Panc1 (cell line): ENCODE results near the gene CAMKMT. TPM values are rescaled to one million over a fixed set of nuclear protein-coding genes. Genes with fewer than 3 reads are reported as not detected.

ENCODE experiments used
- ATAC-seq: fragments of 200-7000 bp; cut with Tn5 transposase; 2 replicates; pipeline ENCODE4 v1.9.1; 2020; ENCODE audit warnings: mild to moderate bottlenecking, moderate library complexity
- BruUV-seq: library from RNA; stranded (reverse); fragments of 400-500 nt; replicated peaks from 2 replicates; lab custom pipeline; 2021; lab: Mats Ljungman, UMichigan
- CTCF ChIA-PET: fragments of 300-600 bp; sonication (Branson Sonifier 250); formaldehyde crosslinking; loops from one replicate; lab custom pipeline; 2022; ENCODE audit warnings: antibody characterized with exemption; lab: Charles Lee
- POLR2A ChIA-PET: fragments of 300-600 bp; sonication (Branson Sonifier 250); formaldehyde crosslinking; loops from one replicate; lab custom pipeline; 2022; ENCODE audit warnings: antibody characterized with exemption; lab: Charles Lee
- DNase-seq: peaks from one replicate; pipeline ENCODE4 v3.0.0-alpha.2; 2010; ENCODE audit warnings: low read depth, low spot score
- H3K27ac ChIP-seq: 2 replicates; pipeline ENCODE4 v1.5.1; 2011; ENCODE audit warnings: mild to moderate bottlenecking, low read length, inconsistent platforms
- H3K27me3 ChIP-seq: fragments of 200-500 bp; sonication (Bioruptor generic); 2 replicates; pipeline ENCODE4 v1.6.0; 2014; ENCODE audit warnings: low read length, inconsistent platforms; ENCODE audit not compliant: control insufficient read depth, insufficient read depth
- H3K36me3 ChIP-seq: fragments of 200-500 bp; sonication (Bioruptor generic); 2 replicates; pipeline ENCODE4 v1.5.1; 2014; ENCODE audit warnings: inconsistent platforms, mild to moderate bottlenecking, low read length, moderate library complexity; ENCODE audit not compliant: control insufficient read depth, insufficient read depth
- H3K4me1 ChIP-seq: 2 replicates; pipeline ENCODE4 v1.5.1; 2011; ENCODE audit warnings: inconsistent platforms, mild to moderate bottlenecking, low read length, moderate library complexity; ENCODE audit not compliant: control insufficient read depth, insufficient read depth
- H3K4me3 ChIP-seq, 2 experiments: 2 replicates each; pipeline ENCODE4 v1.5.1; 2011 to 2012; ENCODE audit warnings: low read depth in 2 of 2, low read length in 2 of 2, mild to moderate bottlenecking in 2 of 2, inconsistent platforms in 1 of 2, moderate library complexity in 1 of 2
- H3K9me3 ChIP-seq: fragments of 200-500 bp; sonication (Bioruptor generic); 2 replicates; pipeline ENCODE4 v1.5.1; 2014; ENCODE audit warnings: low read depth, mild to moderate bottlenecking, inconsistent platforms, low read length, moderate library complexity; ENCODE audit not compliant: control insufficient read depth, insufficient read depth
- CTCF ChIP-seq: fragments of 450-650 bp; IDR thresholded peaks from 2 replicates; pipeline ENCODE4 v1.5.1; 2017; ENCODE audit warnings: mild to moderate bottlenecking
- POLR2AphosphoS5 ChIP-seq: IDR thresholded peaks from 2 replicates; pipeline ENCODE4 v1.6.1; 2012; ENCODE audit warnings: mild to moderate bottlenecking, low read depth, low read length, moderate library complexity
- REST ChIP-seq, 2 experiments: IDR thresholded peaks; 2 replicates each; pipeline ENCODE4 v1.6.1; 2011 to 2012; ENCODE audit warnings: low read depth in 2 of 2, control low read depth in 1 of 2, low read length in 1 of 2, mild to moderate bottlenecking in 1 of 2, moderate library complexity in 1 of 2; ENCODE audit not compliant: insufficient read depth in 1 of 2
- SIN3A ChIP-seq: IDR thresholded peaks from 2 replicates; pipeline ENCODE4 v1.6.1; 2012; ENCODE audit warnings: low read depth, mild to moderate bottlenecking, low read length, moderate library complexity, borderline replicate concordance; ENCODE audit not compliant: insufficient read depth
- TCF7L2 ChIP-seq: IDR thresholded peaks from 2 replicates; pipeline ENCODE4 v1.6.1; 2011; ENCODE audit warnings: mild to moderate bottlenecking, low read depth, low read length, inconsistent platforms
- in situ Hi-C: cut with HindIII; loops from 2 replicates; pipeline ENCODE4 v1.10.0; 2016; ENCODE audit warnings: low sequenced_read_pairs, low pct_unique_long_range_greater_than_20kb
- intact Hi-C: fragments of 100-400 bp; cut with micrococcal nuclease; formaldehyde crosslinking; loops from one replicate; pipeline ENCODE4 v1.10.0; 2022; ENCODE audit not compliant: unreplicated experiment
- total RNA-seq: library from RNA; stranded (reverse); gene quantifications from one replicate; pipeline ENCODE4 v1.2.1, GENCODE V29; 2021; ENCODE audit not compliant: unreplicated experiment

CAMKMT gene
- total RNA-seq, 1 experiment from 2014 or later, result 12.6 TPM

- TF ChIP-seq POLR2AphosphoS5, result no peak
- TF ChIP-seq SIN3A, result no peak
- no peak for TF ChIP-seq TCF7L2
- TF ChIP-seq REST (IDR thresholded peaks at IDR 0.05; ENCODE audit: insufficient read depth in 1 of 2, low read depth in 2 of 2, low read length in 1 of 2), result no peak
- TF ChIP-seq CTCF, result no peak
- intact Hi-C loops, result no loop called here
- POLR2A ChIA-PET, result no interaction called here
Measured at GRCh38 chr2:44785433-44785832, 423.7 kb downstream of the CAMKMT start.

DNA sequence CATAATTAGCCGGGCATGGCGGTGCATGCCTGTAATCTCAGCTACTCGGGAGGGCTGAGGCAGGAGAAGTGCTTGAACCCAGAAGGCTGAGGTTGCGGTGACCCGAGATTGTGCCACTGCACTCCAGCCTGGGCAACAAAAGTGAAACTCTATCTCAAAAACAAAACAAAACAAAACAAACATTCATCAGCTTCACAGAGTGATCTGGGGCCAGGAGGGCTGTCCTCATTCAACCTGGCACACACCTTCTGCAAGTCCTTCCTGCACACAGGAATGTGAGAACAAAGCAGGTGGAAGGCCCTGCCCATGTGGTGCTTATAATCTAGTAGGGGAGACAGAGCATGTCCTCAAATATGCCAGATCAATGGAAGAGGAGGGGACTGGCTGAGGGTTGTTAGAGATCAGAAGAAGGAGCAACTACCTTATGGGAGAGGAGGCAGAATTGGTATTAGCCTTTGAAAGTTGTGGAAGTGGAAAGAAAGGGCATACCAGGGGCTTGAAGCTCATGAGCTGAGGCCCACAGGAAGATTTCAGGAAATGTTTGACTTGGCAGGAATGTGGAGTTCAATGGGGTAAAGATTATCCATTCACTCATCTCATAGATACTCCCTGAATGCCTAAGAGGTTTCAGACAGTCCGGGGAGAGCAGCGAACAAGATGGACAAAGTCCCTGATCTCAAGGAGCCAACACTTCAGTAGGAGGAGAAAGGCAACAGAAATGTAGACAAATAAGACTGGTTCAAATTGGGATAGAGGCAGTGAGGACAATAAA lies 424.5 kb downstream of the CAMKMT start:
- Histone ChIP-seq H3K36me3 (no peaks in the 10 kb centered on the region), H3K27me3 (no peaks in the 10 kb centered on the region), H3K4me3 (no peak overlapping the region), H3K4me1 (no peaks in the 10 kb centered on the region), H3K9me3 (no peaks in the 10 kb centered on the region), H3K27ac (no peak overlapping the region)
- ChIA-PET POLR2A (no interaction called here), CTCF (no interaction called here)
- in situ Hi-C loops (no loop called here), intact Hi-C loops (no loop called here)
- ATAC-seq (no peak), DNase-seq (no peak)
- TF ChIP-seq REST (IDR thresholded peaks at IDR 0.05; ENCODE audit: insufficient read depth in 1 of 2, low read depth in 2 of 2, low read length in 1 of 2) (no peak), SIN3A (no peak), CTCF (no peak), TCF7L2 (no peak), POLR2AphosphoS5 (no peak)
- BruUV-seq, result no TSS peak

More at GRCh38 chr2:44785433-44785832, 423.7 kb downstream of the CAMKMT start:
- no TSS peak for BruUV-seq
- H3K36me3 ChIP-seq, result no peaks in the 10 kb centered on the region
- H3K27ac ChIP-seq, result no peak overlapping the region
- no peaks in the 10 kb centered on the region for H3K9me3 ChIP-seq
- H3K4me3 ChIP-seq, result no peak overlapping the region
- H3K4me1 ChIP-seq, result no peaks in the 10 kb centered on the region
- no peaks in the 10 kb centered on the region for H3K27me3 ChIP-seq
- CTCF ChIA-PET, result no interaction called here
- no peak for DNase-seq
- in situ Hi-C loops, result no loop called here
- no peak for ATAC-seq
